Breast epithelium (tissue), 4 donors: ENCODE measurements around the gene FADD. TPM values are rescaled to one million over a fixed set of nuclear protein-coding genes. Genes with fewer than 3 reads are reported as not detected.
A peak's percentile ranks its signal among the peaks of the same experiment; 100 is the strongest.
"Not testable (repeated sequence)": the region's sequence is repeated elsewhere in the genome, so short reads cannot be mapped to it uniquely, and the experiment has no call there.

ENCODE experiments used
- DNase-seq, 2 donors: peaks; one replicate each; pipeline ENCODE4 v3.0.0-alpha.2; 2019; ENCODE audit warnings: low spot score in 2 of 2
- H3K27ac ChIP-seq, 2 donors: fragments of 200-600 bp; sonication (generic) in 1 of 2; one replicate each; pipeline ENCODE4 v1.5.1; 2016 to 2019; ENCODE audit warnings: mild to moderate bottlenecking in 1 of 2
- H3K27me3 ChIP-seq, 2 donors: fragments of 200-600 bp; sonication (generic) in 1 of 2; one replicate each; pipeline versions ENCODE4 v1.5.1 to v1.6.0; 2017 to 2019; ENCODE audit warnings: control low read depth in 1 of 2, mild to moderate bottlenecking in 1 of 2
- H3K36me3 ChIP-seq: fragments of 200-600 bp; one replicate; pipeline ENCODE4 v1.5.1; 2019
- H3K4me1 ChIP-seq, 2 donors: fragments of 200-600 bp; sonication (generic); one replicate each; pipeline ENCODE4 v1.5.1; 2016 to 2019; ENCODE audit warnings: control low read depth in 1 of 2
- H3K4me3 ChIP-seq, 3 donors: fragments of 200-600 bp; sonication (generic); 1 replicate in 2 of 3; 2 replicates in 1 of 3; pipeline ENCODE4 v1.5.1; 2016 to 2019; ENCODE audit warnings: mild to moderate bottlenecking in 3 of 3, moderate library complexity in 2 of 3
- H3K9me3 ChIP-seq, 2 donors: fragments of 200-600 bp; sonication (generic) in 1 of 2; one replicate each; pipeline ENCODE4 v1.5.1; 2016 to 2019; ENCODE audit warnings: control low read depth in 1 of 2
- POLR2A ChIP-seq: fragments of 450-650 bp; IDR thresholded peaks from one replicate; pipeline ENCODE4 v1.6.1; 2016; ENCODE audit warnings: antibody characterized with exemption, mild to moderate bottlenecking, moderate library complexity
- POLR2AphosphoS5 ChIP-seq, 3 donors: sonication (generic); formaldehyde crosslinking; IDR thresholded peaks; one replicate each; pipeline ENCODE4 v1.6.1; 2017; ENCODE audit warnings: antibody characterized with exemption in 3 of 3
- intact Hi-C: fragments of 100-400 bp; cut with DNase I; formaldehyde crosslinking; loops from one replicate; pipeline ENCODE4 v1.15.1; 2023; ENCODE audit warnings: low total_unique reads
- total RNA-seq, 3 donors: library from RNA; depleted of rRNA; stranded (reverse); fragments of >200 nt; gene quantifications; one replicate each; pipeline ENCODE4 v1.1.0, GENCODE V29; 2016
- TF ChIP-seq, protein P1 (sequence below), 3 donors: fragments of 450-650 bp; IDR thresholded peaks; one replicate each; pipeline ENCODE4 v1.5.1; 2016 to 2017; ENCODE audit warnings: antibody characterized with exemption in 3 of 3, mild to moderate bottlenecking in 3 of 3, moderate library complexity in 3 of 3

The FADD gene
- total RNA-seq, 3 donors from 2014 or later, result 17.6 to 33.1 (median 30.2) TPM

GRCh38 chr11:70192666-70193410, 10.3 kb upstream of the FADD start:
- Histone ChIP-seq H3K27ac (peak overlapping the region; percentile 7 to 29), H3K27me3 (no peaks in the 10 kb centered on the region), H3K36me3 (no peaks in the 10 kb centered on the region), H3K4me1 (no peaks in the 10 kb centered on the region), H3K4me3 (no peak overlapping the region), H3K9me3 (no peaks in the 10 kb centered on the region)
- DNase-seq, result no peak
- intact Hi-C loops, result no loop called here
- TF ChIP-seq POLR2A, result no peak
- TF ChIP-seq POLR2AphosphoS5 (IDR thresholded peaks at IDR 0.05), result no peak
- TF ChIP-seq, protein P1, sequence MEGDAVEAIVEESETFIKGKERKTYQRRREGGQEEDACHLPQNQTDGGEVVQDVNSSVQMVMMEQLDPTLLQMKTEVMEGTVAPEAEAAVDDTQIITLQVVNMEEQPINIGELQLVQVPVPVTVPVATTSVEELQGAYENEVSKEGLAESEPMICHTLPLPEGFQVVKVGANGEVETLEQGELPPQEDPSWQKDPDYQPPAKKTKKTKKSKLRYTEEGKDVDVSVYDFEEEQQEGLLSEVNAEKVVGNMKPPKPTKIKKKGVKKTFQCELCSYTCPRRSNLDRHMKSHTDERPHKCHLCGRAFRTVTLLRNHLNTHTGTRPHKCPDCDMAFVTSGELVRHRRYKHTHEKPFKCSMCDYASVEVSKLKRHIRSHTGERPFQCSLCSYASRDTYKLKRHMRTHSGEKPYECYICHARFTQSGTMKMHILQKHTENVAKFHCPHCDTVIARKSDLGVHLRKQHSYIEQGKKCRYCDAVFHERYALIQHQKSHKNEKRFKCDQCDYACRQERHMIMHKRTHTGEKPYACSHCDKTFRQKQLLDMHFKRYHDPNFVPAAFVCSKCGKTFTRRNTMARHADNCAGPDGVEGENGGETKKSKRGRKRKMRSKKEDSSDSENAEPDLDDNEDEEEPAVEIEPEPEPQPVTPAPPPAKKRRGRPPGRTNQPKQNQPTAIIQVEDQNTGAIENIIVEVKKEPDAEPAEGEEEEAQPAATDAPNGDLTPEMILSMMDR (IDR thresholded peaks at IDR 0.05), result no peak

DNA sequence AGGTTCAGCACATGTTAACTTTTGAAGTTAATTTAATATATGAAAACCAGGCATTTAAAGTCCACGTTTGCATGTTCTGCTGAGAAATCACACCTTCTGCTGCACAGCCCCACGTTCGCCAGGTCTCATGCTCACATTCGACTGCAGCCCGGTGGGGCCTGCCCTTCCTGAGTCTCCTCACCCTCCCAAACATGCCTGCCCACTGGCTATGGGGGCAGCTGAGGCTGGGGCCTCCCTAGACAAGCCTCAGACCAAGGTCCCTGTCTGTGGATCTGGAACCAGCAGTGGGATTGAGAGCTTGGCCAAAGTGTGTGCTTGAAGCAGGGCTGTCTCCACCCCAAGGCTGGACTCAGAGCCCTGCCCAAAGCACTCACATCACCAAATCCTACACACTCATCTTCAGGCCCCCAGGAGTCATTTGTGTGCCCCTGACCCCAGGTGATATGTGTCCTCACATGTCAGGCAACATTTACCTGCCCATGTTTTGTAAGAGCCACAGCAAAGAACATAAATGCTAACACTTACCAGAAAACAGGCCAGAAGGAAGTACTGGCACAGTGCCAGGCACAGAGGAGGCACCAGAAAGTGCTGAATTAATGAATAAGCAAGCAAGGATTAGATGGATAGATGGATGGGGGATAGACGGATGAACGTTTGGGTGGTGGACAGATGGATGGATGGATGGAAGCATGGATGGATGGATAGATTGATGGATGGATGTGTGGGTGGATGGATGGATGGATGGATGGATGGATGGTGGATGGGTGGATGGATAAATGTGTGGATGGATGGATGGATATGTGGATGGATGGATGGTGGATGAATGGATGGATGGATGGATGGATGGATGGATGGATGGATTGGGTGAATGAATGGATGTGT, 9.4 kb upstream of the FADD start:
- intact Hi-C loops, result no loop called here
- no peaks in the 10 kb centered on the region for H3K4me1 ChIP-seq
- H3K9me3 ChIP-seq, result no peaks in the 10 kb centered on the region
- DNase-seq, result no peak
- H3K27me3 ChIP-seq, result no peaks in the 10 kb centered on the region
- H3K27ac ChIP-seq, result peak overlapping the region; percentile 7 to 29
- TF ChIP-seq, protein P1 (IDR thresholded peaks at IDR 0.05), result no peak
- TF ChIP-seq POLR2AphosphoS5 (IDR thresholded peaks at IDR 0.05) (no peak), POLR2A (no peak)
- H3K4me3 ChIP-seq, result no peak overlapping the region
- no peaks in the 10 kb centered on the region for H3K36me3 ChIP-seq

- intact Hi-C loops, result no loop called here
- H3K9me3 ChIP-seq, result no peaks in the 10 kb centered on the region
- peak; percentile 36 to 79 for DNase-seq
- no peaks in the 10 kb centered on the region for H3K27me3 ChIP-seq
- no peak overlapping the region for H3K4me3 ChIP-seq
- no peaks in the 10 kb centered on the region for H3K4me1 ChIP-seq
- TF ChIP-seq, protein P1 (IDR thresholded peaks at IDR 0.05), result peak in 1 of 3 donors; percentile 11
- TF ChIP-seq POLR2A, result no peak
- TF ChIP-seq POLR2AphosphoS5 (IDR thresholded peaks at IDR 0.05), result no peak
- no peaks in the 10 kb centered on the region for H3K36me3 ChIP-seq
- H3K27ac ChIP-seq, result peak overlapping the region; percentile 19 to 25
These were observed 8.0 kb upstream of the FADD start for GRCh38 chr11:70194792-70195791.

- no peak overlapping the region for H3K27ac ChIP-seq
- H3K9me3 ChIP-seq, result no peaks in the 10 kb centered on the region
- intact Hi-C loops, result loop anchor here (10.0 kb wide), 1 partner anchor 54 kb away; no protein-coding TSS in a partner anchor
- H3K4me3 ChIP-seq, result no peak overlapping the region
- TF ChIP-seq, protein P1 (IDR thresholded peaks at IDR 0.05), result no peak
- TF ChIP-seq POLR2AphosphoS5 (IDR thresholded peaks at IDR 0.05) (no peak), POLR2A (no peak)
- no peaks in the 10 kb centered on the region for H3K36me3 ChIP-seq
- H3K4me1 ChIP-seq, result peaks cover 6 to 12% of the 10 kb centered on the region in 2 donors
- H3K27me3 ChIP-seq, result no peaks in the 10 kb centered on the region
- no peak for DNase-seq
These were observed 2.8 kb upstream of the FADD start for GRCh38 chr11:70200212-70200844.

GRCh38 chr11:70201047-70201446, 2.0 kb upstream of the FADD start:
- DNase-seq, H3K36me3 ChIP-seq, H3K4me3 ChIP-seq, H3K9me3 ChIP-seq, H3K27ac ChIP-seq, H3K27me3 ChIP-seq: not testable (repeated sequence)
- intact Hi-C loops, result loop anchor here (10.0 kb wide), 1 partner anchor 54 kb away; no protein-coding TSS in a partner anchor
- peaks cover 6 to 15% of the 10 kb centered on the region in 2 donors for H3K4me1 ChIP-seq
